HepG2 (cell line): Measurements from ENCODE around the gene BRD8. TPM values are rescaled to one million over a fixed set of nuclear protein-coding genes. Genes with fewer than 3 reads are reported as not detected.

ENCODE experiments used
- AGO2 ChIP-seq: fragments of 200-400 bp; formaldehyde crosslinking; optimal IDR thresholded peaks from 2 replicates; pipeline ENCODE3; 2017; ENCODE audit warnings: mild to moderate bottlenecking, low read depth, low read length, moderate library complexity
- ATF7-NPFF ChIP-seq: sonication (generic); formaldehyde crosslinking; IDR thresholded peaks from 2 replicates; pipeline ENCODE4 v1.8.1; 2023; ENCODE audit warnings: mild to moderate bottlenecking, low read depth, missing genetic modification reagents, moderate library complexity
- MTA1 ChIP-seq: sonication (generic); formaldehyde crosslinking; IDR thresholded peaks from 2 replicates; pipeline ENCODE4 v1.4.0; 2020; ENCODE audit warnings: missing genetic modification reagents, mild to moderate bottlenecking, borderline replicate concordance
- NFAT5 ChIP-seq: sonication (generic); formaldehyde crosslinking; IDR thresholded peaks from 2 replicates; pipeline ENCODE4 v1.4.0; 2020; ENCODE audit warnings: missing genetic modification reagents
- NFE2L1 ChIP-seq: sonication (generic); formaldehyde crosslinking; IDR thresholded peaks from 2 replicates; pipeline ENCODE4 v1.4.0; 2020; ENCODE audit warnings: missing genetic modification reagents, mild to moderate bottlenecking, borderline replicate concordance
- SRSF4 ChIP-seq: fragments of 200-400 bp; formaldehyde crosslinking; IDR thresholded peaks from one replicate; pipeline ENCODE4 v1.6.1; 2018; ENCODE audit warnings: mild to moderate bottlenecking, low read depth, low read length, moderate library complexity; ENCODE audit not compliant: poor library complexity, severe bottlenecking
- TFE3 ChIP-seq: IDR thresholded peaks from 2 replicates; pipeline ENCODE4 v1.6.1; 2016
- ZBTB1 ChIP-seq: sonication (generic); formaldehyde crosslinking; IDR thresholded peaks from 2 replicates; pipeline ENCODE4 v1.4.0; 2020; ENCODE audit warnings: missing genetic modification reagents, borderline replicate concordance
- ZNF160 ChIP-seq: sonication (generic); formaldehyde crosslinking; IDR thresholded peaks from 2 replicates; pipeline ENCODE4 v1.8.0; 2022; ENCODE audit warnings: mild to moderate bottlenecking, inconsistent platforms, missing genetic modification reagents
- ZNF329 ChIP-seq: sonication (generic); formaldehyde crosslinking; IDR thresholded peaks from 2 replicates; pipeline ENCODE4 v1.9.0; 2021; ENCODE audit warnings: low read depth, mild to moderate bottlenecking, missing genetic modification reagents
- ZNF713 ChIP-seq: sonication (generic); formaldehyde crosslinking; IDR thresholded peaks from 2 replicates; pipeline ENCODE4 v1.4.0; 2020; ENCODE audit warnings: mild to moderate bottlenecking, missing genetic modification reagents
- polyA plus RNA-seq, 8 experiments: library from polyadenylated mRNA; depleted of rRNA in 3 of 8; stranded (reverse) in 7 of 8; unstranded in 1 of 8; fragments of >200 nt; fragmentation: Illumina TruSeq in 4 of 8; extraction: Trizol in 4 of 8; gene quantifications; 2 replicates each; pipeline versions ENCODE4 v1.2.1 to v1.2.3, GENCODE V29; 2011 to 2016; ENCODE audit warnings: low read depth in 4 of 8, missing spikeins in 1 of 8, mixed read lengths in 1 of 8; ENCODE audit not compliant: insufficient read depth in 1 of 8
- total RNA-seq, 5 experiments: library from RNA; depleted of rRNA; stranded (reverse); fragments of >200 nt; fragmentation: Illumina TruSeq; extraction: Trizol; gene quantifications; 2 replicates each; pipeline ENCODE4 v1.2.3, GENCODE V29; 2016; ENCODE audit warnings: low read depth in 1 of 5
- TF ChIP-seq, protein P1 (sequence below): sonication (generic); formaldehyde crosslinking; IDR thresholded peaks from 2 replicates; pipeline ENCODE4 v1.4.0; 2020; ENCODE audit warnings: missing genetic modification reagents
- TF ChIP-seq, protein P2 (sequence below), 2 experiments: sonication (generic) in 1 of 2; formaldehyde crosslinking in 1 of 2; IDR thresholded peaks; 2 replicates each; pipeline versions ENCODE4 v1.5.1 to v1.6.1; 2011 to 2020; ENCODE audit warnings: borderline replicate concordance in 1 of 2, low read depth in 1 of 2, low read length in 1 of 2, mild to moderate bottlenecking in 1 of 2, missing genetic modification reagents in 1 of 2, moderate library complexity in 1 of 2
- TF ChIP-seq, protein P3 (sequence below): sonication (generic); formaldehyde crosslinking; conservative IDR thresholded peaks from 2 replicates; pipeline ENCODE4 v1.8.1; 2023; ENCODE audit warnings: missing genetic modification reagents
- TF ChIP-seq, protein P4 (sequence below): sonication (generic); formaldehyde crosslinking; IDR thresholded peaks from 2 replicates; pipeline ENCODE4 v1.4.0; 2020; ENCODE audit warnings: missing genetic modification reagents, borderline replicate concordance

BRD8 gene
- total and polyA plus RNA-seq, 2 of the 13 experiments (the other 11 are each of a cell fraction or from before 2014, with no cell fraction given): 62.5 to 71.1 TPM

GRCh38 chr5:138213161-138214029, 35.0 kb upstream of the BRD8 start, which contains the start of gene CDC23 (continued):
- TF ChIP-seq NFAT5 (no peak), TFE3 (CRISPR knock-in tag) (no peak), NFE2L1 (CRISPR knock-in tag) (no peak), ATF7-NPFF (CRISPR knock-in tag) (no peak), AGO2 (no peak), ZBTB1 (CRISPR knock-in tag) (no peak), MTA1 (CRISPR knock-in tag) (no peak), SRSF4 (no peak), ZNF713 (CRISPR knock-in tag) (no peak), ZNF160 (CRISPR knock-in tag) (no peak), ZNF329 (CRISPR knock-in tag) (no peak)
- TF ChIP-seq, protein P1, sequence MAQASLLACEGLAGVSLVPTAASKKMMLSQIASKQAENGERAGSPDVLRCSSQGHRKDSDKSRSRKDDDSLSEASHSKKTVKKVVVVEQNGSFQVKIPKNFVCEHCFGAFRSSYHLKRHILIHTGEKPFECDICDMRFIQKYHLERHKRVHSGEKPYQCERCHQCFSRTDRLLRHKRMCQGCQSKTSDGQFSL (CRISPR knock-in tag): no peak
- TF ChIP-seq, protein P2, sequence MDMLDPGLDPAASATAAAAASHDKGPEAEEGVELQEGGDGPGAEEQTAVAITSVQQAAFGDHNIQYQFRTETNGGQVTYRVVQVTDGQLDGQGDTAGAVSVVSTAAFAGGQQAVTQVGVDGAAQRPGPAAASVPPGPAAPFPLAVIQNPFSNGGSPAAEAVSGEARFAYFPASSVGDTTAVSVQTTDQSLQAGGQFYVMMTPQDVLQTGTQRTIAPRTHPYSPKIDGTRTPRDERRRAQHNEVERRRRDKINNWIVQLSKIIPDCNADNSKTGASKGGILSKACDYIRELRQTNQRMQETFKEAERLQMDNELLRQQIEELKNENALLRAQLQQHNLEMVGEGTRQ (IDR thresholded peaks at IDR 0.05; ENCODE audit: low read depth, low read length): no peak
- TF ChIP-seq, protein P2 (CRISPR knock-in tag; IDR thresholded peaks at IDR 0.05; ENCODE audit: borderline replicate concordance): peak; percentile 38; the same call in 1 of the 2 replicates
- TF ChIP-seq, protein P3, sequence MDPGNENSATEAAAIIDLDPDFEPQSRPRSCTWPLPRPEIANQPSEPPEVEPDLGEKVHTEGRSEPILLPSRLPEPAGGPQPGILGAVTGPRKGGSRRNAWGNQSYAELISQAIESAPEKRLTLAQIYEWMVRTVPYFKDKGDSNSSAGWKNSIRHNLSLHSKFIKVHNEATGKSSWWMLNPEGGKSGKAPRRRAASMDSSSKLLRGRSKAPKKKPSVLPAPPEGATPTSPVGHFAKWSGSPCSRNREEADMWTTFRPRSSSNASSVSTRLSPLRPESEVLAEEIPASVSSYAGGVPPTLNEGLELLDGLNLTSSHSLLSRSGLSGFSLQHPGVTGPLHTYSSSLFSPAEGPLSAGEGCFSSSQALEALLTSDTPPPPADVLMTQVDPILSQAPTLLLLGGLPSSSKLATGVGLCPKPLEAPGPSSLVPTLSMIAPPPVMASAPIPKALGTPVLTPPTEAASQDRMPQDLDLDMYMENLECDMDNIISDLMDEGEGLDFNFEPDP (CRISPR knock-in tag): no peak
- TF ChIP-seq, protein P4, sequence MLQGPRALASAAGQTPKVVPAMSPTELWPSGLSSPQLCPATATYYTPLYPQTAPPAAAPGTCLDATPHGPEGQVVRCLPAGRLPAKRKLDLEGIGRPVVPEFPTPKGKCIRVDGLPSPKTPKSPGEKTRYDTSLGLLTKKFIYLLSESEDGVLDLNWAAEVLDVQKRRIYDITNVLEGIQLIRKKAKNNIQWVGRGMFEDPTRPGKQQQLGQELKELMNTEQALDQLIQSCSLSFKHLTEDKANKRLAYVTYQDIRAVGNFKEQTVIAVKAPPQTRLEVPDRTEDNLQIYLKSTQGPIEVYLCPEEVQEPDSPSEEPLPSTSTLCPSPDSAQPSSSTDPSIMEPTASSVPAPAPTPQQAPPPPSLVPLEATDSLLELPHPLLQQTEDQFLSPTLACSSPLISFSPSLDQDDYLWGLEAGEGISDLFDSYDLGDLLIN (CRISPR knock-in tag): no peak
